Endothelial cell (in vitro differentiated cells): Measurements from ENCODE around the gene GALNT1. TPM values are rescaled to one million over a fixed set of nuclear protein-coding genes. Genes with fewer than 3 reads are reported as not detected.

ENCODE experiments used
- DNase-seq: peaks from one replicate; pipeline ENCODE4 v3.0.0; 2021; ENCODE audit warnings: low spot score
- H3K27ac Mint-ChIP-seq: one replicate; pipeline ENCODE4 v1.8.0; 2021; ENCODE audit warnings: mixed read lengths, inconsistent platforms; ENCODE audit not compliant: unreplicated experiment
- H3K27me3 Mint-ChIP-seq: one replicate; pipeline ENCODE4 v1.8.0; 2021; ENCODE audit warnings: mild to moderate bottlenecking, moderate library complexity, mixed read lengths, inconsistent platforms; ENCODE audit not compliant: unreplicated experiment
- H3K36me3 Mint-ChIP-seq: one replicate; pipeline ENCODE4 v1.8.0; 2021; ENCODE audit warnings: mild to moderate bottlenecking, low read depth, mixed read lengths, inconsistent platforms; ENCODE audit not compliant: unreplicated experiment
- H3K4me1 Mint-ChIP-seq: one replicate; pipeline ENCODE4 v1.8.0; 2021; ENCODE audit warnings: mild to moderate bottlenecking, mixed read lengths, inconsistent platforms; ENCODE audit not compliant: unreplicated experiment
- H3K4me3 Mint-ChIP-seq: one replicate; pipeline ENCODE4 v1.8.0; 2021; ENCODE audit warnings: mild to moderate bottlenecking, mixed read lengths, inconsistent platforms; ENCODE audit not compliant: unreplicated experiment
- H3K9me3 Mint-ChIP-seq: one replicate; pipeline ENCODE4 v1.8.0; 2021; ENCODE audit warnings: mixed read lengths, inconsistent platforms; ENCODE audit not compliant: unreplicated experiment
- CTCF ChIP-seq: fragments of 200-600 bp; sonication (generic); IDR thresholded peaks from one replicate; pipeline ENCODE4 v1.5.0; 2021; ENCODE audit warnings: antibody characterized with exemption; ENCODE audit not compliant: unreplicated experiment
- total RNA-seq: library from RNA; stranded (reverse); fragmentation: NEBNext Ultra II Directional; extraction: Animal tissue kit (Norgen Biotek cat#: 25700); gene quantifications from one replicate; pipeline ENCODE4 v1.2.1, GENCODE V29; 2021; ENCODE audit not compliant: unreplicated experiment

The GALNT1 gene
- total RNA-seq, 1 donor from 2014 or later: 174 TPM

DNA sequence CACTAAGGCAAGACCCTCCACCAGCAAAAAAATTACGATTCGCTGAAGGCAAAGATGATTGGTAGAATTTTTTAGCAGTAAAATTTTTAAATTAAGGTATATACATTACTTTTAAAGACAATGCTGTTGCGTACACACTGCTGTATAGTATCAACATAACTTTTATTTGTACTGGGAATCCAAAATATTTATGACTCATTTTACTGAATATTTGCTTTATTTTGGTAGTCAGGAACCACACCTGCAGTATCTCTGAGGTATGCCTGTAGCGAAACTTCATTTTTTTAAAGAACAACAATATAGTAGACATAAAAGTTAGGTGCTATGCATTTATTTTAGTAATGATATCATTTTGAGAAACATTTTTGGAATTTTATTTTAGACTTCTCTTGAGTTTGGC lies 57.8 kb downstream of the GALNT1 start:
- H3K27me3 Mint-ChIP-seq: peaks cover 5% of the 10 kb centered on the region
- H3K4me3 Mint-ChIP-seq: no peak overlapping the region
- no peak for TF ChIP-seq CTCF
- H3K4me1 Mint-ChIP-seq: peaks cover 6% of the 10 kb centered on the region
- H3K36me3 Mint-ChIP-seq: peaks cover 21% of the 10 kb centered on the region
- H3K27ac Mint-ChIP-seq: no peak overlapping the region
- no peak for DNase-seq
- H3K9me3 Mint-ChIP-seq: peaks cover 4% of the 10 kb centered on the region

DNA sequence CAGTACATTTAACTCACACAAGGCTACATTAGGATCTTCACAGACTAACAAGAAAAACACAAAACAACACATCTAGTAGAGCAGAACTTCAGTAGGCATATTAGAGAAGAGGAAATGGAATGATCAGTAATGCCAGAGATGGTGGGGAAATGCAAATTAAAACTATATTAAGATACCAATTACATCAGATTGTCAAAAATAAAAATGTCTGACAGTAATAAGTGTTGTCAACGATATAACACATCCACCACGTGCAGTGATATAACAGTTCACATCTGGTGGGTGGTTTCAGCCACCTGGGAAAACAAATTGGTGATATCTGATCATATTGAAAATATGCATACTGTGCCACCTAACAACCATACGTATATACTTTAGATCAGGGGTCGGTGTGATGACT lies 59.9 kb downstream of the GALNT1 start:
- Mint-ChIP-seq H3K36me3 (peaks cover 24% of the 10 kb centered on the region), H3K4me1 (no peaks in the 10 kb centered on the region), H3K4me3 (no peak overlapping the region), H3K9me3 (peaks cover 4% of the 10 kb centered on the region), H3K27me3 (peaks cover 3% of the 10 kb centered on the region), H3K27ac (no peak overlapping the region)
- no peak for DNase-seq
- TF ChIP-seq CTCF: no peak

GRCh38 chr18:35641916-35642315 lies 60.4 kb downstream of the GALNT1 start:
- no peak for TF ChIP-seq CTCF
- Mint-ChIP-seq H3K27ac (no peak overlapping the region), H3K4me1 (no peaks in the 10 kb centered on the region), H3K9me3 (peaks cover 2% of the 10 kb centered on the region), H3K4me3 (no peak overlapping the region), H3K36me3 (peaks cover 27% of the 10 kb centered on the region), H3K27me3 (peaks cover 4% of the 10 kb centered on the region)
- no peak for DNase-seq

DNA sequence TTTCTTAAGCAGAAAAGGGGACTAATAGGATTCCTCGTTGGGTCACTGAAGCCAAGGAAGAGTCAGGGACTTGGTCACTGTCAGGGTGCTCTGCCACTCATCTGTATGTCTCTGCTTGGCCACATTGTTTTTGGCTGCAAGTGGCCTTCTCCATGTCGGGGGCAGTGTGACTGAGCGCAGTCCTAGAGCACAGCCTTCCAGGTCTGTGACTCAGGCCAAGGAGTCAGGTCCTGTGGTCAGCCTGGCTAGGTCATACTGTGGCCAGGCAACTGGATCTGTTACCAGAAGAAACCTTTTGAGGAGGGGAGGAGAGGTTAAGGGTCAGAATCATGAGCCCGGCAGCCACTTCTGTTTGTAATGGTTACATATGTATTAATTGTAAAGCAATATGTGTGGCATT lies 61.3 kb downstream of the GALNT1 start:
- TF ChIP-seq CTCF: no peak
- Mint-ChIP-seq H3K4me3 (no peak overlapping the region), H3K36me3 (peaks cover 28% of the 10 kb centered on the region), H3K27me3 (peaks cover 3% of the 10 kb centered on the region), H3K27ac (no peak overlapping the region), H3K9me3 (no peaks in the 10 kb centered on the region), H3K4me1 (no peaks in the 10 kb centered on the region)
- DNase-seq: no peak

- DNase-seq: no peak
- Mint-ChIP-seq H3K4me3 (no peak overlapping the region), H3K27me3 (peaks cover 3% of the 10 kb centered on the region), H3K4me1 (no peaks in the 10 kb centered on the region), H3K36me3 (peaks cover 34% of the 10 kb centered on the region), H3K27ac (no peak overlapping the region), H3K9me3 (no peaks in the 10 kb centered on the region)
- no peak for TF ChIP-seq CTCF
Measured at GRCh38 chr18:35646449-35646848, 64.9 kb downstream of the GALNT1 start.
